ENCODE data around the gene MTHFSD.

Gene MTHFSD

GRCh38 chr16:86562356-86562755, 7.3 kb upstream of the MTHFSD start:
- TF ChIP-seq CTCF (conservative IDR thresholded peaks at IDR 0.05; ENCODE audit: low read depth, low read length) = no peak
- no peak for DNase-seq (ENCODE audit: low read depth)
- no peak overlapping the region for H3K4me3 ChIP-seq (ENCODE audit: low read length)

GRCh38 chr16:86559802-86560305, 4.8 kb upstream of the MTHFSD start:
- TF ChIP-seq CTCF (conservative IDR thresholded peaks at IDR 0.05; ENCODE audit: low read depth, low read length) = no peak
- no peak for DNase-seq (ENCODE audit: low read depth)
- no peak overlapping the region for H3K4me3 ChIP-seq (ENCODE audit: low read length)

GRCh38 chr16:86558355-86559193, 3.5 kb upstream of the MTHFSD start:
- no peak for DNase-seq (ENCODE audit: low read depth)
- no peak overlapping the region for H3K4me3 ChIP-seq (ENCODE audit: low read length)
- TF ChIP-seq CTCF (conservative IDR thresholded peaks at IDR 0.05; ENCODE audit: low read depth, low read length) = no peak

- no peak overlapping the region for H3K4me3 ChIP-seq (ENCODE audit: low read length)
- no peak for TF ChIP-seq CTCF (conservative IDR thresholded peaks at IDR 0.05; ENCODE audit: low read depth, low read length)
- no peak for DNase-seq (ENCODE audit: low read depth)
Observed at GRCh38 chr16:86557587-86557986, 2.6 kb upstream of the MTHFSD start.

GRCh38 chr16:86556576-86556975, 1.5 kb upstream of the MTHFSD start:
- TF ChIP-seq CTCF (conservative IDR thresholded peaks at IDR 0.05; ENCODE audit: low read depth, low read length) = no peak
- no peak overlapping the region for H3K4me3 ChIP-seq (ENCODE audit: low read length)
- no peak for DNase-seq (ENCODE audit: low read depth)

- DNase-seq (ENCODE audit: low read depth) = no peak
- no peak for TF ChIP-seq CTCF (conservative IDR thresholded peaks at IDR 0.05; ENCODE audit: low read depth, low read length)
- H3K4me3 ChIP-seq (ENCODE audit: low read length) = peak overlapping the region; percentile 89
Observed at GRCh38 chr16:86555704-86556075, 655 bp upstream of the MTHFSD start.

- TF ChIP-seq CTCF (conservative IDR thresholded peaks at IDR 0.05; ENCODE audit: low read depth, low read length) = no peak
- H3K4me3 ChIP-seq (ENCODE audit: low read length) = peak overlapping the region; percentile 89
- no peak for DNase-seq (ENCODE audit: low read depth)
Observed at GRCh38 chr16:86554599-86554916, 477 bp downstream of the MTHFSD start.
